Fibroblast of pulmonary artery (primary cell): Measurements from ENCODE around the gene ZNF232.
"Not testable (repeated sequence)": the region's sequence is repeated elsewhere in the genome, so short reads cannot be mapped to it uniquely, and the experiment has no call there.

Experiments used
- DNase-seq: peaks from one replicate; pipeline ENCODE4 v3.0.0-alpha.2; 2010; ENCODE audit warnings: low read depth
- H3K4me3 ChIP-seq: replicated peaks from 2 replicates; pipeline ENCODE4 v1.5.1; 2011; ENCODE audit warnings: low read depth, mild to moderate bottlenecking, control low read depth, low read length, moderate library complexity
- CTCF ChIP-seq: IDR thresholded peaks from 2 replicates; pipeline ENCODE4 v1.5.1; 2011; ENCODE audit warnings: mild to moderate bottlenecking, control low read depth, low read length, inconsistent platforms; ENCODE audit errors: missing control alignments

Gene ZNF232

GRCh38 chr17:5121186-5121841, 9.6 kb upstream of the ZNF232 start:
- TF ChIP-seq CTCF: no peak
- no peak overlapping the region for H3K4me3 ChIP-seq
- no peak for DNase-seq

GRCh38 chr17:5120436-5121185, 8.9 kb upstream of the ZNF232 start:
- not testable (repeated sequence) for H3K4me3 ChIP-seq, DNase-seq

- H3K4me3 ChIP-seq: no peak overlapping the region
- no peak for TF ChIP-seq CTCF
- DNase-seq: no peak
Measured at GRCh38 chr17:5120036-5120435, 8.4 kb upstream of the ZNF232 start.

- no peak overlapping the region for H3K4me3 ChIP-seq
- DNase-seq: no peak
- TF ChIP-seq CTCF: no peak
Measured at GRCh38 chr17:5118219-5118618, 6.5 kb upstream of the ZNF232 start.

- no peak for TF ChIP-seq CTCF
- DNase-seq: no peak
Measured at GRCh38 chr17:5115673-5116651, 4.3 kb upstream of the ZNF232 start, which contains the start of gene USP6. Gene USP6, plus strand, starts transcription at chr17:5116032. Its CDS starts 14,336 bp downstream, at chr17:5130368.

GRCh38 chr17:5110816-5111215, 862 bp downstream of the ZNF232 start:
- peak overlapping the region; percentile 87 for H3K4me3 ChIP-seq
- TF ChIP-seq CTCF: no peak
- no peak for DNase-seq

More at GRCh38 chr17:5115673-5116651, 4.3 kb upstream of the ZNF232 start, which contains the start of gene USP6:
- H3K4me3 ChIP-seq: no peak within 1 kb of the TSS

- no peak for TF ChIP-seq CTCF
- no peak for DNase-seq
- H3K4me3 ChIP-seq: no peak overlapping the region
Measured at GRCh38 chr17:5100832-5101231, 10.8 kb downstream of the ZNF232 start.
